Subcutaneous adipose tissue (tissue), 4 donors: ENCODE data around the gene TMEM273. TPM values are rescaled to one million over a fixed set of nuclear protein-coding genes. Genes with fewer than 3 reads are reported as not detected.

ENCODE experiments used
- CTCF ChIP-seq: fragments of 450-650 bp; IDR thresholded peaks from one replicate; pipeline ENCODE4 v1.5.1; 2016; ENCODE audit warnings: low read depth, mild to moderate bottlenecking, control low read depth, antibody characterized with exemption, moderate library complexity
- total RNA-seq, 4 donors: library from RNA; depleted of rRNA; stranded (reverse); fragments of >200 nt; gene quantifications; one replicate each; pipeline ENCODE4 v1.1.0, GENCODE V29; 2016

TMEM273 gene
- total RNA-seq, 4 donors from 2014 or later: 16.1 to 48.0 (median 28.3) TPM

- TF ChIP-seq CTCF: no peak
Observed at GRCh38 chr10:49140304-49141177, 47.6 kb downstream of the TMEM273 start.

GRCh38 chr10:49139846-49140195 is 48.4 kb downstream of the TMEM273 start:
- no peak for TF ChIP-seq CTCF

- TF ChIP-seq CTCF: no peak
Observed at GRCh38 chr10:49139028-49139845, 49.0 kb downstream of the TMEM273 start.

GRCh38 chr10:49138361-49138891 is 49.8 kb downstream of the TMEM273 start:
- TF ChIP-seq CTCF: no peak

GRCh38 chr10:49136525-49136924 is 51.7 kb downstream of the TMEM273 start:
- no peak for TF ChIP-seq CTCF

- TF ChIP-seq CTCF: no peak
Observed at GRCh38 chr10:49135575-49136313, 52.4 kb downstream of the TMEM273 start.
